Activated effector memory CD4-positive, alpha-beta T cell treated with anti-CD3 and anti-CD28 coated beads, Interleukin-2, amount 50 U/mL, for 16 hours (primary cell): Measurements from ENCODE around the gene PKIG.
"Not testable (repeated sequence)": the region's sequence is repeated elsewhere in the genome, so short reads cannot be mapped to it uniquely, and the experiment has no call there.

ENCODE experiments used
- DNase-seq: peaks from one replicate; pipeline ENCODE4 v3.0.0-alpha.2; 2020

Gene PKIG

GRCh38 chr20:44582311-44583025 is at the start of gene PKIG:
TSS of gene PKIG (plus strand) at chr20:44582579. CDS start at chr20:44614557, 31,978 bp downstream.
- DNase-seq: no peak

- DNase-seq: no peak
These were observed 49.4 kb upstream of the PKIG start for GRCh38 chr20:44532981-44533331.

DNA sequence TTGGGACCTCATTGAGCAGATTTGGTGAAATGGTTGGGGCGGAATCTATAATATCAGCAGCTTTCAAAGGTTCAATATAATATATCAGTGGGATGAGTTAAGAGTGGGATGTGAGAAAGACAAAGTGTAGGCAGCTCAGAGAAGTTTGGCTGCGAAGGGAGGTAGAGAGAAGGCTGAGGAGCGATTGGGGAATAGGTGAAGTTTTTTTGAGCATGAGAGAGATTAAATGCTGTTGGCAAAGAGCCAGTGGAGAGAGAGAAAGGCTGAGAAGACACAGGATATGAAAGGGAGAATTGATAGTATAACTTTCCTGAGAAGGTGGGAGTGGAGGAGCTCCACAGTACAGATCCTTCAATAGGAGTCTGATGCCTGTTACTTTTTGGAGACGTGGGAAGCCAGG is 48.5 kb upstream of the PKIG start:
- no peak for DNase-seq

GRCh38 chr20:44536175-44536574 is 46.2 kb upstream of the PKIG start:
- no peak for DNase-seq

GRCh38 chr20:44537993-44538392 is 44.4 kb upstream of the PKIG start:
- DNase-seq: no peak

DNA sequence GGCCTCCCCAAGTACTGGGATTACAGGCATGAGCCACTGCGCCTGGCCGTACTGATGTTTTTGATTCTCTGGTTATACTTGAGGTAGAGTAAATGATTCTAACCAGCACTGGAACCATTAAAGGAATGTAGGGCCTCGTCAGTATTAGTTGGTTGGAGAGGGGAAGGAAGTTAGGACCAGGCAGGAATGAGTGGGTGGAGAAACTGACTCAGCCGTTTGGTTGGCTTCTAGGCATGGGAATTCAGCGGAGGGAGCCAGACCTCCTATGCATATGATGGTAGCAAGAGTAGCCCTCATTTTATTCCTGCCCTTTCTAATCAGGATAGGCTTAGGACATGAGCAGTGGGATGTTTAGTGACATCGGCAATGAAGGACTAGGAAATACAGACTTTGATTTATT is 41.5 kb upstream of the PKIG start:
- no peak for DNase-seq

- DNase-seq: no peak
These were observed 40.4 kb upstream of the PKIG start for GRCh38 chr20:44541992-44542391.

- DNase-seq: no peak
These were observed 39.5 kb upstream of the PKIG start for GRCh38 chr20:44542890-44543289.

- DNase-seq: no peak
These were observed 39.0 kb upstream of the PKIG start for GRCh38 chr20:44543358-44543757.

GRCh38 chr20:44544263-44544662 is 38.1 kb upstream of the PKIG start:
- no peak for DNase-seq

- no peak for DNase-seq
These were observed 35.0 kb upstream of the PKIG start for GRCh38 chr20:44547419-44547818.

DNA sequence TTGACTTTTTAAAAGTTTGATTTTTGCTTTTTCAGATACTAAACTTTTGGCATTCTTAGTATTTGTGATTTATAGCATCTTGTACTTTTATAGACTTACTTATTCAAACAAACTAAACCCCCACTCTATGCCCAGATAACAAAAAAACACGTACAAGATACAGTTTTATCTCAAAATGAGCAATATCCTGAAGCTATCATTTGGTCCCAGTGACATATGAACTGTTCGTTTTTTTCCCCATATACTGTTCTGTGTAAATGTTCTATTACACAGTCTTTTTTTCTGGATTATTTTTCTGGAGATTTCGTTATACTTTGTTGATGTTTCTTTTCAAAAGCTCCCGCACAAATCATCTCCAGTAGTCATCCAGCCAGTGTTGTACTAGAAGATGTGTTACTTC is 33.3 kb upstream of the PKIG start:
- DNase-seq: no peak

GRCh38 chr20:44552050-44552449 is 30.3 kb upstream of the PKIG start:
- DNase-seq: no peak

- DNase-seq: no peak
These were observed 29.8 kb upstream of the PKIG start for GRCh38 chr20:44552568-44552949.

GRCh38 chr20:44552950-44553908 is 29.1 kb upstream of the PKIG start:
- DNase-seq: no peak

GRCh38 chr20:44559302-44559701 is 23.1 kb upstream of the PKIG start:
- no peak for DNase-seq

DNA sequence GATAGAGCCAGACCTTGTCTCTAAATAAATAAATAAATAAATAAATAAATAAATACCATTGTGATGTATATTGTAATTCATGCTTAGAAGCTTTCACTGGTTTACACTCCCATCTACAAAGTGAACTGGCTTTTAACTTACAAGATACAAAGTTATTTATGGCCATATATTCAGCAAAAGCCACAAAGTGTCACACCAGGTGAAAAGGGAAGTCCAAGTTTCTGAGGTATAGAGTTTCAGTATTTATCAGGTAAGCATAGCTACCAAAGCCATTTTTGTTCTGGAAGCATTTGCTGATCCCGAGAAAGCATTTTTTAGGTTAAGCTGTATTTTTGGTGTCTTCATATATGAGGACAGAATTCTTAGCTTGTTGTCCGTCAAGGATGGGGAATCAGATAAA is 22.1 kb upstream of the PKIG start:
- DNase-seq: no peak

DNA sequence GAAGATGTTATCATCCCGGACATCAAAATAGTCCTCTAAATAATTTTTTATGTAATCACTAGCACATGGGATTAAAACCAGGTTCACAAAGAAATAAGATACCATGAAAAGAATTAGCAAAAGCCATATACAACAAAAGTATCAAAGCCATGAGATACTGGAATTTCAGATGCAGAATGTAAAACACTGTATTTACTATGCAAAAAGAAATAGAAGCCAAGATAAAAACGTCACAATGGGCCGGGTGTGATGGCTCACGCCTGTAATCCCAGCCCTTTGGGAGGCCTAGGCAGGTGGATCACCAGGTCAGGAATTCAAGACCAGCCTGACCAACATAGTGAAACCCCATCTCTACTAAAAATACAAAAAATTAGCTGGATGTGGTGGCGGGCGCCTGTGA is 21.6 kb upstream of the PKIG start:
- not testable (repeated sequence) for DNase-seq

DNA sequence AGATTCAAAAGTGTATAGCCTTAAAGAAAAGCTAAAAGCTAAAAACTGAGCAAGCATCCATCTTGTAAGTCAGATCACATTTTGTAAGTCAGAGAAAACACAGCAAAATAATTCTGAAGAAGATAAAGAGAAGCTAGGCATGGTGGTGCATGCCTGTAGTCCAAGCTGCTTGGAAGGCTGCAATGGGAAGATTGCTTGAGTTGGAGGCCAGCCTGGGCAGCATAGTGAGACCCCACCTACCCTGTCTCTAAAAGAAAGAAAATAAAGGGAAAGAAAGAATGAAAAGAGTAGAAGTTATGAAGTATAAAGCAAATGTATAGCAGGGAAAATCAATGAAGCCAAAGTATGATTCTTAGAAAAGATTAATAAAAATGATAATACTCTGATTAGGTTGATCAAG is 20.5 kb upstream of the PKIG start:
- DNase-seq: no peak

DNA sequence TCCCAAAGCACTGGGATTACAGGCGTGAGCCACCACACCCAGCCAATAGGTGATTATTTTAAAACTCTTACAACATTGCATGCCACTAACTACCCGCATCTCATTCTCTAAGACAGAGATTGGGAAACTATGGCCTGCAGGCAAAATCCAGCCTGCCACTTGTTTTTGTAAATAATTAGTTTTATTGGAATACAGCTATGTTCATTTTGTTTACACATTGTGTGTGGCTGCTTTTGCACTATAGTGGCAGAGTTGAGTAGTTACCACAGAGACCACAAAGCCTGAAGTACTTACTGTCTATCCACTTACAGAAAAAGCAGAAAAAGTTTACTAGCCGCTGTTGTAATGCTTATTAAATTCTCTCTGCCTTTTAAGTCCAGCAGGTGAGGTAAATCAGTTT is 16.4 kb upstream of the PKIG start:
- DNase-seq: no peak

DNA sequence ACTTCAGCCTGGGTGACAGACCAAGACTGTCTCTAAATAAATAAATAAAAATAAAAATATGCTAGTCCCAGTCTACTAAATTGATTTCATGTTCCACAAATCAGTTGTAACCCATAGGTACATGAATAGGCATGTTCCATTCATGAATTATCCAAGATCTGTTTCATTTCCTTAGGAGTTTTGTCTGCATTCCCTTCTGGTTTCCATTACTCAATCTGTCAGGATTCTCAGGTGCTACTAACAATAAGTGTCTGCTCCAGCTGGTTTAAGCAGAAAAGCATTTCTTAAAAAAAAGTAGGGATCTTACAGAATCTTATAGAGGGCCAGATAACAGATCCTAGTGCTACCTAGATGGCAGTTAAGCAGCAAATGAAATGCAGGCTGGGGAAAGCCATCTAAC is 15.6 kb upstream of the PKIG start:
- no peak for DNase-seq

DNA sequence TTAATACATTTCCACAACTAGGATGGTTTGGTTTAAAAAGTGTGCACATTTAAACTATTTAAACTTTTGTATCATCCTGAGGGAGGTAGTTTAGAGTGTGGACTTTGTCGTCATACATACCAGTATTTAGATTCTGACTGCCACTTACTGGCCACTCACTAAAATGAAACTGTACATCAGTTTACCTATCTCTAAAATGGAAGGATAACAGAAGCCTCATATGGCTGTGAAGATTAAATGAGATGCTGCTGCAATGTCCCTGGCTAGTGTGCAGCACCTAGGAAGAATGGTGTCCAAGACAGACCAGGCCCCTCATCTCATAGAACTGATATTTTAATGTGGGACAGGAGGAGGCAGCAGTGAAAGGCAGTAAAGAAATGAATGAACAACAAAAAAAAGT is 12.0 kb upstream of the PKIG start:
- DNase-seq: no peak

DNA sequence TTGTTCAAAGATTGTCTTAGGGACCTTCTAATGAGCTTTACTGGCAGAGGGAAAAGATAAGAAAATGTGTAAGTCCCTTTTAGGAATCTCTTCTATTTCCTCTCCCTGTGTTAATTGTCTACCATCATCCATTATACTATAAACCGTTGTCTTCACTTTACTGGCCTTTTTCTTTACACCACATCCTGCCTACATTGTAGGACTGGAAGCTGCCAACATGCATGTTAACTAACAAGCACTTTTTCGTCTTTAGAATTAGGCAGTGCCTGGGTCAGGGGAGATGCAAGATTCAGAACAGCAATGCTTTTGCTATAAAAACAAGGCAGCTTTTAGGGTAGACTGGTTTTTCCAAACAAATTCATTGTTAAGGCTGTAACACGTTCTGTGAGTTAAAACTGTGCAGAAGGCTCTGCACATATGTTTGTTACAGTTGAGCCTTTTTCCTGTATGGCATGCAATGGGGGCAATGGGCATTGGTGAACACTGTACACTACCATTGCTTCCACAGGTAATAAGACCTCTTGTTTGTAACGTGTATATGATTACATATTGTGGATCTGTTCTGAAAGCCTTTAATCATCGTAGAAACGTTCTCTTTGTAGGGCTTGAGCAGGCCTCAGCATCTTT is 10.9 kb upstream of the PKIG start:
- no peak for DNase-seq
